Stimulated activated CD4-positive, alpha-beta T cell treated with anti-CD3 and anti-CD28 coated beads, Interleukin-15, amount 100 ng/mL, for 24 hours (primary cell): Measurements from ENCODE around the gene HUS1.
"Not testable (repeated sequence)": the region's sequence is repeated elsewhere in the genome, so short reads cannot be mapped to it uniquely, and the experiment has no call there.

Experiments used
- DNase-seq: peaks from one replicate; pipeline ENCODE4 v3.0.0-alpha.2; 2020

The HUS1 gene

DNA sequence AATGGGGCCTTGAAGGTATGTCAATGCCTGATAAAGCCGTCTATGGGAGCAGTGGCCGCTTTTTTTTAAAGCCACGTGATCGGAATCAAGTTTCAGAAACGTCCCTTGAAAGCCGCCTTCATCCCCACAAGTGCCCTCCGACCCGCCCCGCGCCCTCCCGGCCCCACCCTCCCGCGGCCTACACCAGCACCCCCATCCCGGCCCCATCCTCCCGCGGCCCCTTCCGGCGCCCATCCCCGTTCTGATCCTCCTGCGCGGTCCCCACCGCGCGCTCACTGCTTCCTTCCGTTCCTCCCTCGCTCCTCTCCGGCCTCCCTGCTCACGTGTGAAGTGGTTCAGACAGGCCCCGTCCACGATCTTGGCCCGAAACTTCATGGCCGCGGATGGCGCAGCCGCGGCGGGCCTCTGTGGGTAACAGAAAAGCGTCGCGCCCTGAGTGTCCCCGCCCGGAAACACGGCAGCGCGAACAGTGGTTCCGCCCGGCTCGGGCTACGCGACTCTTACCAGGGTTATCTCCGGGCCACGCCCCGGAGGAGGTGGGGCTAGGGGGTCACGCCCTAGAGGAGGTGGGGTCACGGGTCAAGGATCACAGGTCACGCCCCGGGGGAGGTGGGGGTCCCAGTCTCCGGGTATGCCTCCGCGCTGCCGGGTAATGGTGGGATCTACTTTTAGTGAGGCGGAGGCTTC, at the start of gene HUS1:
Gene HUS1 (minus strand): TSS at position 471 of the 687 bp plus-strand sequence. CDS start 96 bp downstream, at position 375.
- DNase-seq = peak; percentile 95

GRCh38 chr7:48028938-48029337, 49.5 kb upstream of the HUS1 start, which contains the start of gene SUN3:
TSS of gene SUN3 (minus strand) at chr7:48029107. CDS start at chr7:48028938, 169 bp downstream.
- no peak for DNase-seq

DNA sequence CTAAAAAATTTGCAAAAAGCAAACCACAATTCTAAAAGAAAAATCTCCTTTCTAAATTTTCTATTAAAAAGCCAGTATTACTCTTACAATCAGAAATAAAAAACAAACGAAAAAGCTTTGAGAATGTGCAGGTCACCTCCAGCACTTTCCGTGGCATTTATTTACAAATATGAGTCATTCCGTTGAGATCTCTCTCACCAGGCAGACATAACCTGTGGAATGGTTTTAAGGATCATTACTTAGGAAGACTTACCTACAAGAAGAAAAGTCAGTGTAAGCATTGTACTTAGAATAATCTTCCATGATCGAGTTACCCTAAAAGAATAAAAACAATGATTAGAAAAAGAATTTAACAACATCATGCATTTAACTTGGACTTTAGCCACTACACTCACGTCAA, 46.2 kb upstream of the HUS1 start:
- no peak for DNase-seq

DNA sequence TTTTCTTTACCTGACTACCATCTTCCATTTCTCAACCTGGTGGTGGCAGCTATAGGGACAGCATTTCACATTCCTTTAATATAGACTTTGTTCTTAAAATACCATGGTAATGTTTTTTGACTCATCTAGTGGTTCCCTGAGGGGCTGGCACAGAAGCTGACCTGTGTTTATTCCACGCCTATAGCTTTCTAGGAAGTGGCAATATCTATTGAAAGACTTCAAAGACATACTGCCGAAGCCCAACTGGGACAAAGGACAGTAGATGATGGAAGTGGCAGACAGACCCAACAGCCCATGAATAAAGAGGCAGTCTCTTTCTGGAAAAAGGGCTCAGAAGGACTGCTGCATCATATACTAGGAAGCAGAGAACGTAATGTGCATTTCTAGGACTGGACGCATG, 38.3 kb upstream of the HUS1 start:
- no peak for DNase-seq

DNA sequence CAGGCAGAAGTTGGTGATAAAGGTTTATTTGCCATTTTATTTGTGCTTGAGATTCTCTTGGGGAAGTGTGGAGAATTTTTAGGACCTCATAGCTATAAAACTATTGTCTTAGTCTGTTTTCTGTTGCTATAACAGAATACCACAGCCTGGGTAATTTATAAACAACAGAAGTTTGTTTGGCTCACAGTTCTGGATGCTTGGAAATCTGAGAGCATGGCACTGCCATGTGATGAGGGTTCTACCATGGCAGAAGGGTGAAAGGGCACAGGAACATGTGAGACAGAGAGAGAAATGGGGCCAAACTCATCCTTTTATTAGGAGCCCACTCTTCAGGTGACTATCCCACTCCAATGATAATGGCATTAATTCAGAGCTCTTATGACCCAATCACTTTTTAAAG, 37.2 kb upstream of the HUS1 start:
- no peak for DNase-seq

GRCh38 chr7:48011951-48012350, 32.5 kb upstream of the HUS1 start:
- no peak for DNase-seq

GRCh38 chr7:48011323-48011722, 31.9 kb upstream of the HUS1 start:
- no peak for DNase-seq

DNA sequence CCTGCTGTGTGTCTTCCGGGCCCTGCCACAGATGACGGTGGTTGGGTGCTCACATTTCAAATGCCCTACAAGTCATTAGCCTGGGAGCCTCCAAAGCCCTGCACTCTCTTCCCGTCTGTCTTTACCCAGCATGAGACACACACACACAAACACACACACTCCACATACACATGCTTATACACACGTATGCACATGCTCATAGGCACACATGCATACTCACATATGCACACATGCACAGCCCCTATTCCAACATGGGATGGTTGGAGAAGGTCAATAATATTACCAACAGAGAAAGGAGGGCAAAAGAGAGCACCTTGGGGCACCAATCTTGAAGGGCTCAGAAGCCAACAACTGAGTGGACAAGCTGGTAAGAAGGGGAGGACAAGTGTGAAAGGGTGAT, 30.5 kb upstream of the HUS1 start:
- no peak for DNase-seq

DNA sequence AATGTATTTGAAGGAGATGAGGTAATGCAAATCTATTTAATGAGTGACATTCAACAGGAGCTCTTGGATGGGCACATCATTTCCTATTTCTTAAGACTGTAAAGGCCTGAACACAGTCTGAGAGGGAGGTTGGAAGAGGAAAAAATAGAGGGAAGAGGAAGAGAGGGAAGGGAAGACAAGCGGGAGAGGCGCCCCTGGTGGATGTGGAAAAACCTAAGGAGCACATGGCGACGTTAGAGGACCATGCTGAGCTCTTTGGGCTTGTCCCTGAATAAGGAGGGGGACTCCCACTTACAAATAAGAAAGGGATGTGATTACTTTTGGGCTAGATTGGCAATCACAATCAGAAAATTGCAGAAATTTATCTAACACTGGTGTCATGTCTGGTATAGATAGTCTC, 29.8 kb upstream of the HUS1 start:
- DNase-seq = no peak

GRCh38 chr7:48006866-48007265, 27.5 kb upstream of the HUS1 start:
- DNase-seq = no peak

GRCh38 chr7:48004638-48005037, 25.2 kb upstream of the HUS1 start:
- no peak for DNase-seq

DNA sequence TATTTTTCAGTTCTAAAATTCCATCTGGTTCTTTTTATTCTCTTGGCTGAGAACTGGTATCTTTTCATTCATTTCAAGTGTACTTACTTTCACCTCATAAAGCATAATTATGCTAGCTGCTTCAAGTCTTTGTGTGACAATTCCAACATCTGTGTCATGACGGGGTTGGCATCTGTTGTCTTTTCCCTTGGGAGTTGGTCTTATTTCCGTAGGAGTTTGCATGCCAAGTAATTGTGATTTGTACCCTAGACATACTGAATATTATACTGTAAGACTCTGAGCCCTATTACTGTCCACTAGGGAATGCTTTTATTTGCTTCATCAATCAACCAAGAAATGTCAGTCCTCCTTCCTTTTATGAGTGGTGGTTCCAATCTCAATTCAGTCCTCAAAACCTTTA, 24.6 kb upstream of the HUS1 start:
- DNase-seq = no peak

GRCh38 chr7:48000164-48000563, 20.7 kb upstream of the HUS1 start:
- DNase-seq = not testable (repeated sequence)

DNA sequence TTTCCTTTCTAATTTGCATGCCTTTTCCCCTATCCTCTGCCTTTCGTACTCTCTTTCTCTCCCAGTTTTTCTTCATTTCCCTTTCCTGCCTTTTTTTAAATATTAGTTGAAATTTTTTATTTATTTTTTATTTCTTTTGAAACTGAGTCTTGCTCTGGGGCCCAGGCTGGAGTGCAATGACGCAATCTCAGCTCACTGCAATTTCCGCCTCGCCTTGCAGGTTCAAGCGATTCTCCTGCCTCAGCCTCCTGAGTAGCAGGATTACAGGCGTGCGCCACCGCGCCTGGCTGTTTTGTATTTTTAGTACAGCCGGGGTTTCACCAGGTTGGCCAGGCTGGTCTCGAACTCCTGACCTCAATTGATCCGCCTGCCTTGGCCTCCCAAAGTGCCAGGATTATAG, 20.0 kb upstream of the HUS1 start:
- DNase-seq = no peak

DNA sequence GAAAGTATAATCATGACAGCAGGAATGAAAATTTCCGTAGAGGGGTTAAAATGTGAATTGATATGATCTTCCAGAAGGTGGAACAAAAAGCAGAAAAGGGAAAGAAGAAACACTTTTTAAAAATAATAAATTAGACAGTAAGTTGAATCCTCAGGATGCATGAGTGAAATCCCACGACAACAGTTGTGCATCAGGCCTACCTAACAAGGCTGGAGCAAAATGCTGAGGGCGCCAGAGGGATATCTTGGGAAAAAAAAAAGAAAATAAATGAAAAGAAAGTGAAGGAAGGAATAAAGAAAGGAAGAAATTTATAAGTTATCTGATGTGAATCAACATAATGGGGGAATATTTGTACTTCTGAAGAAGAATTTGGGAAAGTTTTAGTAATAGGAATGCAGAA, 13.0 kb upstream of the HUS1 start:
- no peak for DNase-seq

DNA sequence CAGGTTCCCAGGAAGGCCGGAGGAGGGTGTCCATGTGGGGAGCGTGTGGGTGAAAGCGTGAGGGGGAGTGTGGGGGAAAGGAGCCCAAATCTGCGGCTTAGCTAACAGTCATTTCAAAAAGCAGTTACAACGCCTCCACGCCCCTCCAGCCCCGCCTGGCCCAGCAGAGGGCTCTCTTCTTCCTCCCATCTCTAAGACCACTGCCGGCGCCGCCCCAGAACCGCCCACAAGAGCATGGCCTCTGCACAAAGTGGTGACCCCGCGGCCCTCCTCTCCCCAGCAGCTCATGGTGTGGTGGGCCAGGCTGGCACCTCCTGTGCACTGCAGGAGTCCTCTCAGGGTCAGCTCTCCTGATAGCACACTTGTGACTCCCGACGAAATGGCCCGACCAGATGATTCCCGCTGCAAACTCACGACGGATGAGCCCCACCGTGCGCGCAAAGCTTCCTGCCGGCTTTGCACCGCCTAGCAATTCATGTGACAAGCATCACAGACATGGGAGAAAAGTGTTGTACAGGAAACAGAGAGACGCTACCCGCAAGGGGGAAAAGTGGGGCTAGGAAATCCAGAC, 12.4 kb upstream of the HUS1 start:
- peak; percentile 92 for DNase-seq

GRCh38 chr7:47991270-47991669, 11.9 kb upstream of the HUS1 start:
- DNase-seq = no peak

- no peak for DNase-seq
Observed at GRCh38 chr7:47990592-47990991, 11.2 kb upstream of the HUS1 start.

DNA sequence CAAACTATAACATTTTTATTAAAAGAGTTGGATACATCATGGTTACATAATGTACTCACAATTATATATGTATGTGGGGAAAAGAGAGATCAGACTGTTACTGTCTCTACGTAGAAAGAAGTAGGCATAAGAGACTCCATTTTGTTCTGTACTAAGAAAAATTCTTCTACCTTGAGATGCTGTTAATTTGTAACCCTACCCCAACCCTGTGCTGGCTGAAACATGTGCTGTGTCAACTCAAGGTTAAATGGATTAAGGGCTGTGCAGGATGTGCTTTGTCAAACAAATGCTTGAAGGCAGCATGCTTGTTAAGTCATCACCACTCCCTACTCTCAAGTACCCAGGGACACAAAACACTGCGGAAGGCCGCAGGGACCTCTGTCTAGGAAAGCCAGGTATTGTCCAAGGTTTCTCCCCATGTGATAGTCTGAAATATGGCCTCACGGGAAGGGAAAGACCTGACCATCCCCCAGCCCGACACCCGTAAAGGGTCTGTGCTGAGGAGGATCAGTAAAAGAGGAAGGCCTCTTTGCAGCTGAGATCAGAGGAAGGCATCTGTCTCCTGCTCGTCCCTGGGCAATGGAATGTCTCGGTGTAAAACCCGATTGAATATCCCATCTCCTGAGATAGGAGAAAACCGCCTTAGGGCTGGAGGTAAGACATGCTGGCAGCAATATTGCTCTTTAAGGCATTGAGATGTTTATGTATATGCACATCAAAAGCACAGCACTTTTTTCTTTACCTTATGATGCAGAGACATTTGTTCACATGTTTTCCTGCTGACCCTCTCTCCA, 10.4 kb upstream of the HUS1 start:
- DNase-seq = not testable (repeated sequence)

GRCh38 chr7:47988496-47989386, 9.3 kb upstream of the HUS1 start:
- no peak for DNase-seq

DNA sequence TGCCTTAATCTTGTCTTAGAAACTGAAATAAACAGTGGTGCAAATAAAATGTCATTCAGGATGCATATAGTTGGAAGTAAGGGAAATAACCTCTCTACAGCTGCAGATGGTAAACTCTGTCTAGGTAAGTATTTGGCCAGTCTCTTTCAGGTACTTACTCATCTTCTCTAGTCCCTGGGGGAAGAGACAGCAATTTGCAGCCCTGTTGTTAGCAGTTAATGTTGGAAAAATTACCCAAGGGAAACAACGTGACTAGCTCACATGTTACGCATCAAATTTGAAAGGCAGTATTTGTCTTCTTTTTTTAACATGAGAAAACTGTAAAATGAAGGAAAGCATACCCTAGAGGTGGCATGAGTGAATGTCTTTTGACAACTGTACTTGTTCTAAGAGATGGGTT, 3.2 kb upstream of the HUS1 start:
- DNase-seq = no peak

DNA sequence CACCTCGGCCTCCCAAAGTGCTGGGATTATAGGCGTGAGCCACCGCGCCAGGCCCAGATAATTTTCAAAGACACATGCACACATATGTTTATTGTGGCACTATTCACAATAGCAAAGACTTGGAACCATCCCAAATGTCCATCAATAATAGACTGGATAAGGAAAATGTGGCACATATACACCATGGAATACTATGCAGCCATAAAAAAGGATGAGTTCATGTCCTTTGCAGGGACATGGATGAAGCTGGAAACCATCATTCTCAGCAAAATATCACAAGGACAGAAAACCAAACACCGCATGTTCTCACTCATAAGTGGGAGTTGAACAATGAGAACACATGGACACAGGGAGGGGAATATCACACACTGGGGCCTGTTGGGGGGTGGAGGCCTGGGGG, 1.2 kb upstream of the HUS1 start:
- not testable (repeated sequence) for DNase-seq

DNA sequence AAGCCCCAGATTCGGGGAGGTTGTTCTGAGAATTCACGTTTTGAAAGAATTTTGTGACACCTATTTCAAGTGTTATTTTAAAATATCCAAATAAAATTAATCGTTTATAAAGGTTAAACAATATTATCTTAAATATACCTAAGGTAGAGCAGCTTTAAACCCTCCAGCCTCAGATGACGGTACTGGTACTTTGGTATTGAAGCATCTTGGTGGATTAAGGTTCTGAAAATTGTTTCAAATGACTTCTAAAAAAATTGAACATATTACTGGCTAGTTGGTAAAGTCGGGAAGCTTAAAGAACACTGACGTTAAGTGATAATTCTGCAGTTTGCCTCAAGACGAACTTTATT, 392 bp upstream of the HUS1 start:
- DNase-seq = no peak
